GM12891 (cell line): ENCODE results near the gene PAFAH2.

Source experiments
- POLR2A ChIP-seq: IDR thresholded peaks from 2 replicates; pipeline ENCODE4 v1.6.1; 2011; ENCODE audit warnings: low read depth, low read length, control low read depth
- POLR2AphosphoS5 ChIP-seq: IDR thresholded peaks from 2 replicates; pipeline ENCODE4 v1.6.1; 2011; ENCODE audit warnings: low read depth, low read length, control low read depth
- SPI1 ChIP-seq: IDR thresholded peaks from 2 replicates; pipeline ENCODE4 v1.6.1; 2011; ENCODE audit warnings: low read depth, low read length, control low read depth
- TAF1 ChIP-seq: IDR thresholded peaks from 2 replicates; pipeline ENCODE4 v1.6.1; 2011; ENCODE audit warnings: low read depth, low read length, control low read depth

- TF ChIP-seq POLR2A (no peak), POLR2AphosphoS5 (no peak), SPI1 (no peak), TAF1 (no peak)
Observed at GRCh38 chr1:26041978-26042377, 44.1 kb upstream of the PAFAH2 start.
